GM19238 (cell line): Measurements from ENCODE around the gene CBFB.
"Not testable (repeated sequence)": the region's sequence is repeated elsewhere in the genome, so short reads cannot be mapped to it uniquely, and the experiment has no call there.

Source experiments
- DNase-seq: peaks from one replicate; pipeline ENCODE4 v3.0.0; 2011; ENCODE audit warnings: low spot score; ENCODE audit not compliant: insufficient read length

Gene CBFB

DNA sequence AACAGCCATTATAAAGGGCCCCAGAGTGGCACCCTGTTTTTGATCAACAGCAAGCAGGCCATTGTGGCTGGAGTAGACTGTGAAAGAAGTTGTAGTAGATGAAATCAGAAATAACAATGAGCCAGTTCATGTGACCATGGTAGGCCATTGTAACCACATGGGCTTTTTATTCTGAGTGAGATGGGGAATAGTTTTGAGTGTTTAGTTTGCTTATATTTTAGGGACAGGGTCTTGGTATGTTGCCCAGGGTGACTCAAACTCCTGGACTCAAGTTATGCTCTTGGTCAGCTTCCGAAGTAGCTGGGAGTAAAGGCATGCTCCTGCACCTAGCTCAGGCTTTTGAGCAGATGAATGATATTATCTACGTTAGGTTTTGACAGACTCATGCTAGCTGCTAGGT, 12.0 kb downstream of the CBFB start:
- no peak for DNase-seq

DNA sequence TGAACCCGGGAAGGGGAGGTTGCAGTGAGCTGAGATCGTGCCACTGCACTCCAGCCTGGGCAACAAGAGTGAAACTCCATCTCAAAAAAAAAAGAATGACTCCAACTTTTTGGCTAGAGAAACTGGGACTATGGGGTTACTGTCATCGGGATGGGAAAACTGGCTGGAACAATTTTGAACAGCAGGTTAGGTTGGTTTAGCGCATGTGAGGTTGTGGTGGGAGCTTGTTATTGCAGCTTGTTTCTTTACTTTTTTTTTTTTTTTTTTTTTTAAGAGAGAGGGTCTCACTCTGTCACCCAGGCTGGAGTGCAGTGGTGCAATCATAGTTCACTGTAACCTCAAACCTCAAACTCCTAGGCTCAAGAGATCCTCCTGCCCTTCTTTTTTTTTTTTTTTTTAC, 12.6 kb downstream of the CBFB start:
- not testable (repeated sequence) for DNase-seq

DNA sequence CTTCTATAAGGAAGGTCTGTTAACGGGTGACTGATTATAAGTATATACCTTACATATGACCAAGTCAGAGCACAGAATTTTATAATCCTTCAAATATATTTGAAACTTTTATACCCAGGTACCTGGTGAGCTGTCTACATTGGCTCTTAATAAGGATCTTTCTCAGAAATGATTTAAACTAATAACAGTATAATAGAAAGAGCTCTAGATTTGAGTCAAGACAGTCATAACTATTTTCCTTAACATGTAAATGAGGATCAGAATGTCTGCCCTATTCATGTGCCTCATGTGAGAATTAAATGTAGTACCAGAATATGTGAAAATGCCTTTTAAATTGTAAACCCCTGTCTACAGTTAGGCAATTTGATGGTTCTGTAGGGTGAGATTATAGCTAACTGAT, 14.5 kb downstream of the CBFB start:
- no peak for DNase-seq

DNA sequence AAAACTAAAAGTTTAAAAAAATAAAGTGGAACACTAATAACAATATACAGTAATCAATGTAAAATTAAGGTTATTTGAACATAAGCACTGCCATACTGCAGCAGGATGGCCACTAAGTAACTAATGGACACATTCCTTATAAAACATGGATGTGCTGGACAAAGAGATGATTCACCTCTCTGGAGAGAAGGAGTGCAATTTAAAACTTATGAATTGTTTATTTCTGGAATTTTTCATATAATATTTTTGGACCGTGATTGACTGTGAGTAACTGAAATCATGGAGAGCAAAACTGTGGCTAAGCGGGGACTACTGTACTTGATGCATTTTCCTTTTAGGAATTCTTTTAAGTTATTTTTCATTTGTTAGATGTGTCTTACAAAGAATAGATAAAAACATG, 21.8 kb downstream of the CBFB start:
- no peak for DNase-seq

DNA sequence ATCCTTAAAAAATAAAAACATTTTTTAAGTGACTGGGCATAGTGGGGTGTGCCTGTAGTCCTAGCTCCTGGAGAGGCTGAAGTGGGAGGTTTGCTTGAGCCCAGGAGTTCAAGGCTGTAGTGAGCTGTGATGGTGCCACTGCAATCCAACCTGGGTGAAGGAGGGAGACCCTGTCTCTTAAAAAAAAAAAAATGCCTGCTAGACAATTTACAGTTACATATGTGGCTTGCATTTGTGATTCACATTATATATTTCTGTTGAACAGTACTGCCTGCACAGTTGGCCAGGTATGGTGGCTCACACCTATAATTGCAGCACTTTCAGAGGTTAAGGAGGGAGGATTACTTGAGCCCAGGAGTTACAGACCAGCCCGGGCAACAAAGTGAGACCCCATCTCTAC, 23.4 kb downstream of the CBFB start:
- no peak for DNase-seq

DNA sequence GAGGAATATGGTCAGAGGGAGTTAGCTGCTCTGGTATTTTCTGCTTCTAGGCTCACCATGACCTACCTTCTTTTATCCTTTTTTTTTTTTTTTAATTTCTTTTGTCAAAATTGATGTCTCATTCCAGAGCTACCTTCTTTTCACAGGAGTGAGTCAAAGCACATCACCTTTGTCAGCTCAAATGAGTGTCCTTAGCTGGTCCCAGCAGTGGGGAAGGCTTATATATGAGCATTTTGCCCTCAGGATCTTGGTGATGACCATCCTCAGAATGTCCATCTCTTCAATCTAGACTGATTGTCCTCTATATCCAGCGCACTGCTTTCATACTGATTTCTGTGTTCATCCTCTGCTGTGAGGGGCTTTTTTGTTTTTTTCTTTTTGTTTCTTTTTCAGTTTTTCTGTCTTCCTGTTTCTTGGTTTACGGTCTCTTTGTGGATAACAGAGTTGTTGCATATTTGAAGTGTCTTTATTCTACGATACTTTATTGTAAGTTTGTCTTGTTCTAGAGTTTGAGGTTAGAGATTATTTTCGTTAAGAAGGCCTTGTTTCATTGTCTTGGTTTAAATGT, 24.9 kb downstream of the CBFB start:
- DNase-seq = no peak

DNA sequence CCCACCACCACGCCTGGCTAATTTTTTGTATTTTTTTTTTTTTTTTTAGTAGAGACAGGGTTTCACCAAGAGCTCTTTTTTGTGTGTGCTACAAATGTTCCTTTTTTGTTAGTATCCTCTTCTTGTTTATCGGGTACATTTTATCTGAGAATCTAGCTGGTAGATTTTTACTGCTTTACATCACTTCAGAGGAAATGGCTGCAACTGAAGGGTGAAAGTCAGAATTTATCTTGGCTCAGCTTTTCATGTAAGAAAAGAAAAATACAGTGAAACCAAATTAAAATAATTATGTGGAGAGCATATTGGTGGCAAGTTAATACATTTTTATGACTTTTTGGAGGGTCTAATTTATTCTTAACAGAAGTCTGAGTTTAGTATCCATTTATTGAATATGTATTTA, 26.0 kb downstream of the CBFB start:
- DNase-seq = no peak

DNA sequence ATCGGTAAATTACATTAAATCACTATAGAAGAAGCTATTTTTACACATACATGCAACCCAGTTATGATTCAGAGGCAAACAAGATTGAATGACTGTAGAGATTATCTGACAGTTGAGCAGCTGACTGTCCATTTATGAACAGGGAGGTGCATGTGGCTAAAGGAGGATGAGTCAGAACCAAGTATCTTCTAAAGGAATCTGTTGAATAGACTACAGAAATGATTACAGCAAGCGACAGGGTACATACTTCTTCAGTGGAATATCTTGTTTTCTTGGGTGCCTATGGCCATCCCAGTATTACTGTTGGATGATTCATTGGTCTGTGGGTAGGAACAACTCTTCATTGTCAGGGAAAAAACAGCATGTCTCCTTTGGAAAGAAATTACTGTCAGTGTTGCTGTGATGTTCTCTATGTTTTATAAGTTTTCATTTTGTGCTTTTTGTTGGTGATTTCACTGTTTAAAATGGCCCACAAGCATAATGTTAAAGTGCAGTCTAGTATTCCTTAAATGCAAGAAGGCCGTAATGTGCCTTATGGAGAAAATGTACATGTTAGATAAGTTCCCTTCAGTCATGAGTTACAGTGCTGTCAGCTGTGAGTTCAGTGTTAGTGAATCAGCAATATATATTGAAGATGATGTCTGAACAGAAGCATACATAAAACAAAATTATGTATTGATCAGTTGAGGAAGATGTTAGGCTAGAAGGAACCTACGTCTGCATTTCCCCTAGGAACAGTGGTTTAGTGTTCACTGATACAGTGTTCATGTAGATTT, 27.0 kb downstream of the CBFB start:
- DNase-seq = no peak

DNA sequence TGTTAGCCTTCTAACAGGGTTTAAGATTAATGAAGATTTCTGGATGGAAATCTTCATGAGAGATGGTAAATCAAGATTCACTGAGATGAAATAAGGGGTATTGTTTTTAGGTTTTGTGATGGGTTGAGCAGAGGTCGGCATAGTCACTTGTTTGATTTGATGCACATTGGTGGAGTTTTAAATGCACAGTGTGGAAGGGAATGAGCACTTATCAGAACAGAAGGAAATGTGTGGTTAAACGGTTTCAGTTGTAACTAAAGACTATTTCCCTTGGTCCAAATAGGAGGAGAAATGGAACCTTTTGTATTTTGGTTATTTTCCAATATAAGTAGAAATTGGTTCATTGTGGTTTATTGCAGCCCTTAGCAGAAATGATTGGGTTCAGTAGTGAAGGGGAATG, 34.1 kb downstream of the CBFB start:
- DNase-seq = no peak

DNA sequence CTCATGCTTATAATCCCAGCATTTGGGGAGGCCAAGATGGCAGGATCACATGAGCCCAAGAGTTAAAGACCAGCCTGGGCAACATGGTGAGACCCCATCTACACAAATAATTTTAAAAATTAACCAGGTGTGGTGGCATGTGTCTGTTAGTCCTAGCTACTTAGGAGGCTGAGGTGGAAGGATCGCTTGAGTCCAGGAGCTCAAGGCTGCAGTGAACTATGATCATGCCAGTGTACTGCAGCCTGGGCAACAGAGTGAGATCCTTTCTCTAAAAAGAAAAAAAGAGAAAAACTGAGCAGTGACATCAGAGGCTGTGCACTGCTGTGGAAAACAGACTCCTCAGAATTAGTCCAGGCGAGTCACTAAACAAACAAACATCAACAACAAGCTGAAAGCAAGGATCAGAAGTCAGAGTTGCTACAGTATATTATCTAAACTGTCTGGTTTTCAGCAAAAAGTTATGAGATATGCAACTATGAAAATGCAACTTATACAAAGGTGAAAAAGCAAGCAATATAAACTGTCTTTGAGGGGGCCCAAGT, 39.3 kb downstream of the CBFB start:
- DNase-seq = no peak

DNA sequence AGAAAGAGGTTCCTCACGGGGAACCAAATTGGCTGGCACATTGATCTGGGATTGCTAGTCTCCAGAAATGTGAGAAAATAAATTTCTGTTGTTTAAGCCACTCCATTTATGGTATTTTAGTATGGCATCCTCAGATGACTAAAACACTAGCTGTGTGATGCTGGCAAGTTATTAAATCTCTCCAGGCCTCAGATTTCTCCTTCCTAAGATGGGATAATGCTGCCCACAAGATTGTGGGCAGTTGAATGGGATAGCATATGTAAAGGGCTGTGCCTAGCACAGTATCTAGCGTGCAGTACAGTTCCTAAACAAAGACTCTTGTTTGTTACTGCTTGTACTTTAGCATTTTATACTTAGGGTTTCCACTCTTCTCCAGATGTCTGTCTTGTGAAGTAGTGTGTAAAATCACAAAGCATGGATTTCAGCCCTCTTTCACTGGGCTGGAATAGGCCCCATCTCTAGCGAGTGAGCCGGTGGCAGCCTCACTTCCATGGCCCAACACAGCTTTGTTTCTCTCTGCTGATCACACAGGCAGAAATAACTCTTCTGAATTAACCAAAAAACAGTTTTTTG, 42.6 kb downstream of the CBFB start:
- no peak for DNase-seq

DNA sequence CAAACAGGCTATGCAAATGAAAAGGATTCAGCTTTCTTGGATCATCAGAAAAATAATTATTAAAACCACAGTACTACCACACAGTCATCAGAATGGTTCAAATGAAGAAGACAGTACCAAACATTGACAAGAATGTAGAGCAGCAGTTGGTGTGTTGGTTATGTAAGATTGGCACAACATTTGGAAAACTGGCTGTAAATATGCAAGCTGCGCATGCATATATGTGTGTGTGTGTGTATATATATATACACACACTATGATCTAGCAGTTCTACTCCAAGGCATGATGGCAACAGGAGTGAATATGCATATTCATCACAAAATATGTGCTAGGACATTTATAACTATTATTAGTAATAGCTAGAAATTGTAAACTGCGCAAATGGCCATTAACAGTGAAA, 46.4 kb downstream of the CBFB start:
- no peak for DNase-seq

DNA sequence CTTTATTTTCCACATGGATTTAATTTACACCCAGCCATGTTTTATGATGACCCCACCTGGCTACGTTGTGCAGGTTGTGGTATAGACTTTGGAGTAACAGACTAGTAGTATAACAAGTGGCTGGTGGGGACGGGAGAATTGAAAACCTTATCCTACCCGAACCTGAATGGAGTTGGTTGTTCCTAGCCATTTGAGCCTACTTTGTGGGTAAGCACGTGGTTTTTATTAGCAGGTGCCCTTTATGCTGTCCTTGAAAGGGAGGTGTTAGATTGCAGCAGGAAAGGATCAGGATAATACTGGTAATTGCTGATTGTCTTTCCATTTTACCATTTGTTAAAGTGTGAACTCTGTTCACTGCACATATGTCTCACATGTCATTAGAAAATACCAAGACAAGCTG, 48.9 kb downstream of the CBFB start:
- DNase-seq = no peak

DNA sequence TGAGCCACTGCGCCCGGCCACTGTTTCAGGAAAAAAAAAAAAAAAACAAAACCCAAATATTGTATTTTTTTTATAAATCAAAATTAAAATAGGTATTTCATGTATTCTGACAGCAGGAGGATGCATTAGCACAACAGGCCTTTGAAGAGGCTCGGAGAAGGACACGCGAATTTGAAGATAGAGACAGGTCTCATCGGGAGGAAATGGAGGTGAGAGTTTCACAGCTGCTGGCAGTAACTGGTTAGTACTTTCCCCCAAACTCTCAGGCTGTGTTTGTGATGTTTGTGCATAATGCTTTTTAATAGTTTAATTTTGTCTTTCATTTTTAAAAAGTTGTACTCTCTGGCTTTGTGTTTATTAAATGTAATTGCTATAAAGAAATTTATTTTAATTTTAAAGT, 53.2 kb downstream of the CBFB start:
- no peak for DNase-seq

DNA sequence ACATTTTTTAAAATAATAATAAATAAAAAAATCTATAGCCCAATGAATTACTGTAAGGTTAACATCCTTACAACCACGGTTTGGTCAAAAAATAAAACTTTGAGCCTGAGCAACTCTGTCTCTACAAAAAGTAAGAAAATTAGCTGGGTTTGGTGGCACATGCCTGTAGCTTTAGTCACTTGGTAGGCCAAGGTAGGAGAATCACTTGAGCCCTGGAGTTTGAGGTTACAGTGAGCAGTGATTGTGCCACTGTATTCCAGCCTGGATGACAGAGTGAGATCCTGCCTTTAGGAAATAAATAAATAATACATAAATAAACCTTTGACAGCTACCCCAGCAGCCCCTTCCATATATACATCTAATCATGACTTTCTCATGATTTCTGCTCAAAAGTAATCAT, 53.9 kb downstream of the CBFB start:
- no peak for DNase-seq

DNA sequence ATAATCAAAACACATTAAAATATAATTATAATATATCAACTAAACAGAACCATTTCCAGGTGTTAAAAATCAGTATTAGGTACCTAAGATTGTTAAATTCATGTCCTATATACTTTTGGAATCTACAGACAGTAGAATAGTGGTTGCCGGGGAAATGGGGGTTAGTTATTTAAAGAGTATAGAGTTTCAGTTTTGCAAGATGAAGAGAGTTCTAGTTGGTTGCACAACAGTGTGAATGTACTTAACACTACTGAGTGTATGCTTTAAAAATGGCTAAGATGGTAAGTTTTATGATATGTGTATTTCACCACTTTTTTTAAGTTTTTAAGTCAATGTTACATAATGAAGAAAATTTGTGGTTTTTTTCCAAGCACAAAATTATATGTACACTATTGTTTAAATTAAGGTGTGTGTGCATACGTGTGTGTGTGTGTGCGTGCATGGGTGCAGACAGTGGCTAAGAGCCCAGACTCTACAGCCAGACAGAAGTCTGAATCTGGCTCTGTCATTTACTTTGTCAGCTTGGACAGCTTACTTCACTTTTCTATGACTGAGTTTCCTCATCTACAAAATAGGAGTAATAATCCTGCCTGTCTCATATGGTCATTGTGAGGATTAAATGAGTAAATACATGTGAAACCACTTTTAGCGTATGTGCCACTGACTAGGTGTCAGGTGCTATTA, 55.5 kb downstream of the CBFB start:
- DNase-seq = no peak

DNA sequence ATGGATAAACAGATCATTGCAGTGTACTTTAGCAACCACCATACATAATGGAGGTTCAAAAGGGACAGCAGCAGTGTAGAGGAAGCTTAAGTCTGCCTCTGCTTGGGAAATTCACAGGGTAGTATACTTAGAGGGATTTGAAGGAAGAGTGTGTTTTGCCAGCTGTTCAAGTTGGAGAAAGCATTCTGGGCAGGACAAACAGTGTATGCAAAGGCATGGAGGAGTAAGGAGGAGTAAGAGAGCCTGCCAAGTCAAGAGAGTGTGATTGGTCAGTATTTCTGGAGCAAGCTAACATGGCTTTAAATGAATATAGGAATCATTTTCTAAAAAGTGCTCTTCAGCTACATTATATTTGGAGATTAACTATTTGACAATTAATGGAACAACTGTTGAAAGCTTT, 57.9 kb downstream of the CBFB start:
- no peak for DNase-seq

DNA sequence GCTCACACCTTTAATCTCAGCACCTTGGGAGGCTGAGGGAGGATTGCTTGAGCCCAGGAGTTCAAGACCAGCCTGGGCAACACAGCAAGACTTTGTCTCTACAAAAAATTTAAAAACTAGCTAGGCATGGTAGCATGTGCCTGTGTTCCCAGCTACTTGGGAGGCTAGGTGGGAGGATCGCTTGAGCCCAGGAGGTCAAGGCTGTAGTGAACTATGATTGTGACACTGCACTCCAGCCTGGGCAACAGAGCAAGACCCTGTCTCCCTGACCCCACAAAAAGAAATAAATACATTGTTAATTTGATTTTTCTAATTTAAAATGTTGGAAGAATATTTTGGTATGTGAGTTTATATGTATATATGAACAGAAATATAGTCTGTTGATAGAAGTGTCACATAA, 58.3 kb downstream of the CBFB start:
- no peak for DNase-seq

DNA sequence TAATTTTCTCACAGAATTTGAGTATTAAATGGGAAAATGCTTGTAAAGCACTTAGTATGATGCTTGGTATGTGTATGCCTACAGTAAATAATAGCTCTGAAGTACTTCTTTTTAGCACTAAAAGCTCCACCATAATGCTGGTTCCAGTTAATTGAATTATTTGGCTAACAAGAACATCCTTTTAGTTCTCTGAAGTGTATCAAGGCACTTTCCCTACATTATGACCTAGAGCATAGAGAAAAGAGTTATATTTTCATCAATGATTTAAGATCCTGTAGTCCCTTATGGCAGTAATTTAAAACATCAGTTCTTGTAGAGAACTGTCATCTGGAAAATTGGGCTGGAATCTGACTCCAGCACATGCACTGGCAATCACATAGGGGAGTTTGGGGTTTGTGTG, 58.9 kb downstream of the CBFB start:
- DNase-seq = no peak

DNA sequence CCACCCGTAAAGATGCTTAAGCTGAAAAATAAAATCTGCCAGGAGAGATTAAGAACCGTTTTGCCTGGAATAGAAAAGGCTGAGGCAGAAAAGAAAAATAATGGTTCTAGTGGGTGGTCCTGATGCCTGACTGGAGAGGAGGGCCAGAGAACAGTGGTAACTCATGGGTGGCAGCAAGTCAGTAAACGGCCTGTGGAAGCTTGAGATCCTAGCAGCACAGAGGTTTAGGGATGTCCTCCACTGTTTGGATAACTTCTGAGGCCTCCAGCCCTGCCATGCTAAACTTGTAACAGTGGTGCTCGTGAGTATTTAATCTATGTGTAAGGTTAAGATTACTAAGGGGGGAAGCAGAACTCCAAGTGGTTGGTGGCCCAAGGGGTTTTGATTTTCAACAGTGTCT, 59.6 kb downstream of the CBFB start:
- DNase-seq = no peak

DNA sequence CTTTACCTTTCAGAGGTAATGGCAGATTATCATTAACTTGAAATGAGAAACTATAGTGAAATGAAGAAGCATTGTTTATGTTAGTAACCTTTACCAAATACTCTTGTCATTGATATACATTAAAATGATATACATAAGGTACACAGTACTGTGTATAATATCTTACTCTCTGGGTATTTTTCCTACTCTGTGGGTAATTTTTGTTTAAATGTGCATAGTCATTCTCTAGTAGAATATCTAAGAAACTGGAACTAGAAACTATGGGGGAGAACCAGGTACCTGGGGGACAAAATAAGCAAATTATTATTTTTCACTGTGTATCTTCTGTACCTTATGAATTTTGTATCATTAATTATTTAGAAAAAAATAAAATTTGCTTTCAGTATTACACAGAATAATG, 60.2 kb downstream of the CBFB start:
- DNase-seq = no peak

DNA sequence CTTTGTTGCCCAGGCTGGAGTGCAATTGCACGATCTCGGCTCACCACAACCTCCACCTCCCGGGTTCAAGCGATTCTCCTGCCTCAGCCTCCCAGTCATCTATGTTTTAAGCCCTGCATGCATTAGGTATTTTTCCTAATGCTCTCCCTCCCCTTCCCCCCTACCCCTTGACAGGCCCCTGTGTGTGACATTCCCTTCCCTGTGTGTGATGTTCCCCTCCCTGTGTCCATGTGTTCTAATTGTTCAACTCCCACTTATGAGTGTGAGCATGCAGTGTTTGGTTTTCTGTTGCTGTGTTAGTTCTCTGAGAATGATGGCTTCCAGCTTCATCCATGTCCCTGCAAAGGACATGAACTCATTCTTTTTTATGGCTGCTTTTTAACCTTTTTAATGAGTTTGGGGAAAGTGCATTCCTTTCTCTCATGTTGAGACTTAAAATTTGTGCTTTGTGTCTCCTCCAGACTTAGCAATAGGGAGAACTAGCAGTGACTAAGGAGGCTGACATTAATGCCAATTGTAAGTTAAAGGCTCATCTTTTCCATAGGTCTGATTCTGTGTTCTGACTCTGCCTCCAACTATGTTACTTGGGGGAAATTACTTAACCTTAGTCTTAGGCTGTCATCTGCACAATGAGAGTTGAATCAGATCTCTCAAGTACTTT, 63.1 kb downstream of the CBFB start:
- no peak for DNase-seq
